ENCODE results near the gene NOL4L.

NOL4L gene

DNA sequence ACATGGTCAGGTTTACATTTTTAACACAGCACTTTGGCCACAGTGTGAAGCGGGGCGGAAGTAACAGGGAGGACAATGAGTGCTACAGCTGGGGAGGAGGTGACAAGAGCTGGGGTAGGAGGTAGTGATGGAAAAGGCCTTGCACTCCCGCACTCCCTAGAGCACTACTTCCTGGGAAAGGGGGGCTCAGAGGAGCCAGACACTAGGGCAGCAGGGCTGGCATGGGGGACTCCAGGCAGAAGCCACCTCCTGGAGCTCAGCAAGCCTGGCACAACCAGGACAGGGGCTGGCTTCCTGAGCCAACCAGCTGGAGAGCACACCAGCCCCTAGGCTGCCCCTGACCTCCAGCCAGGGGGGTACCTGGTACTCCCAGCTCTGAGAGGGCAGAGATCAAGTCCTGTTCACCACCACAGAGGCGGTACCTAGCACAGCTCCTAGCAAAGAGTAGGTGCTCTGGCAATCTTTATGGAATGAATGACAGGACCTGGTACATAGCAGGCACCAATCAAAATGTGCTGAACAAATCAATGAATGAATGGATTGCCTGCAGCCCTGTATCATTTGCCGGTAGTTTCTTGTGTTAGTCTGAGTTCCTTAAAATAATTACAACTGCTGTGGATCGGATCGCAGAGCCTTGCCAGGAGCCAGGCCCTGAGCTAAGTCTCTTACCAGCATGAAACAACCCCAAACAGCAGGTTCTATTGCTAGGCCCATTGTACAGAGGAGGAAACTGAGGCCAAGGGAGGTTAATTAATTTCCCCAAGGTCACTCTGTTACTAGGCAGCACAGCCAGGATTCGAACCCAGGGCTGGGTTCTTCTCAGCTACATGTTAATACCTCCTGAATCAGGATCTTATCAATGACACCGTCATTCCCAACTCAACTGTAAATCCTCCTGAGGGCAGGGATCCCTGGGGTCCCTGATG lies 15.5 kb downstream of the NOL4L start:
- Histone ChIP-seq H3K9me2 (ENCODE audit: low read depth, low read length) (no peaks in the 10 kb centered on the region), H3K27ac (ENCODE audit: low read depth, low read length, poor library complexity, severe bottlenecking) (no peak overlapping the region), H3K4me3 (ENCODE audit: low read depth, low read length, poor library complexity, severe bottlenecking) (no peak overlapping the region), H3K27me3 (ENCODE audit: insufficient read depth, low read length) (peaks cover 3% of the 10 kb centered on the region; the same call in 1 of the 2 replicates), H3K4me1 (ENCODE audit: insufficient read depth, low read length, severe bottlenecking) (no peaks in the 10 kb centered on the region), H3K4me2 (ENCODE audit: low read length) (no peak overlapping the region), H2AFZ (ENCODE audit: low read length) (no peak overlapping the region), H4K20me1 (ENCODE audit: insufficient read depth, low read length) (no peaks in the 10 kb centered on the region), H3K9ac (ENCODE audit: low read length) (no peak overlapping the region), H3K36me3 (ENCODE audit: insufficient read depth, low read length) (no peaks in the 10 kb centered on the region), H3K79me2 (ENCODE audit: insufficient read depth, low read length) (no peaks in the 10 kb centered on the region), H3K9me3 (ENCODE audit: low read length) (no peaks in the 10 kb centered on the region), H3F3A (ENCODE audit: insufficient read depth, low read length) (no peaks in the 10 kb centered on the region)
- TF ChIP-seq, protein P1, sequence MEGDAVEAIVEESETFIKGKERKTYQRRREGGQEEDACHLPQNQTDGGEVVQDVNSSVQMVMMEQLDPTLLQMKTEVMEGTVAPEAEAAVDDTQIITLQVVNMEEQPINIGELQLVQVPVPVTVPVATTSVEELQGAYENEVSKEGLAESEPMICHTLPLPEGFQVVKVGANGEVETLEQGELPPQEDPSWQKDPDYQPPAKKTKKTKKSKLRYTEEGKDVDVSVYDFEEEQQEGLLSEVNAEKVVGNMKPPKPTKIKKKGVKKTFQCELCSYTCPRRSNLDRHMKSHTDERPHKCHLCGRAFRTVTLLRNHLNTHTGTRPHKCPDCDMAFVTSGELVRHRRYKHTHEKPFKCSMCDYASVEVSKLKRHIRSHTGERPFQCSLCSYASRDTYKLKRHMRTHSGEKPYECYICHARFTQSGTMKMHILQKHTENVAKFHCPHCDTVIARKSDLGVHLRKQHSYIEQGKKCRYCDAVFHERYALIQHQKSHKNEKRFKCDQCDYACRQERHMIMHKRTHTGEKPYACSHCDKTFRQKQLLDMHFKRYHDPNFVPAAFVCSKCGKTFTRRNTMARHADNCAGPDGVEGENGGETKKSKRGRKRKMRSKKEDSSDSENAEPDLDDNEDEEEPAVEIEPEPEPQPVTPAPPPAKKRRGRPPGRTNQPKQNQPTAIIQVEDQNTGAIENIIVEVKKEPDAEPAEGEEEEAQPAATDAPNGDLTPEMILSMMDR (IDR thresholded peaks at IDR 0.05; ENCODE audit: low read length), result no peak

DNA sequence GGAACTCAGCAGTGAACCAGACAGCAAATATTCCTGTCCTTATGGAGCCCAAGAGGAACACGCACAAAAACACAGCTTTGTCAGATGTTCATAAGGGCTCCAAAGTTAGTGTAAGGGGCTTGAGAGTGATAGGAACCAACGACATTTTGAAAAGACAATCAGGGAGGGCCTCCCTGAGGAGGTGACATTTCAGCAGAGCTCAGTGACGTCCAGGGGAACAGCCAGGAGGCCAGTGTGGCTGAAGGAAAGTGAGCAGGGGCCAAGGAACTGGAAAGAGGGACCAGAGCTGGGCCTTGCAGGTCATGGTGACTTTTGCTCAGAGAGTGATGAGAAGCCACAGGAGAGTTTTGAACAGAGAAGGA lies 16.1 kb downstream of the NOL4L start:
- no peaks in the 10 kb centered on the region for H3K79me2 ChIP-seq (ENCODE audit: insufficient read depth, low read length)
- H3K36me3 ChIP-seq (ENCODE audit: insufficient read depth, low read length), result no peaks in the 10 kb centered on the region
- H3K9me3 ChIP-seq (ENCODE audit: low read length), result no peaks in the 10 kb centered on the region
- TF ChIP-seq, protein P1 (IDR thresholded peaks at IDR 0.05; ENCODE audit: low read length), result no peak
- TF ChIP-seq EZH2 (IDR thresholded peaks at IDR 0.05; ENCODE audit: borderline replicate concordance, low read length), result no peak
- no peaks in the 10 kb centered on the region for H3K4me1 ChIP-seq (ENCODE audit: insufficient read depth, low read length, severe bottlenecking)
- no peak overlapping the region for H2AFZ ChIP-seq (ENCODE audit: low read length)
- no peak overlapping the region for H3K4me3 ChIP-seq (ENCODE audit: low read depth, low read length, poor library complexity, severe bottlenecking)
- no peaks in the 10 kb centered on the region for H4K20me1 ChIP-seq (ENCODE audit: insufficient read depth, low read length)
- no peak overlapping the region for H3K4me2 ChIP-seq (ENCODE audit: low read length)
- no peak overlapping the region for H3K27ac ChIP-seq (ENCODE audit: low read depth, low read length, poor library complexity, severe bottlenecking)
- no peaks in the 10 kb centered on the region for H3K9me2 ChIP-seq (ENCODE audit: low read depth, low read length)
- H3K9ac ChIP-seq (ENCODE audit: low read length), result no peak overlapping the region
- H3F3A ChIP-seq (ENCODE audit: insufficient read depth, low read length), result no peaks in the 10 kb centered on the region
- H3K27me3 ChIP-seq (ENCODE audit: insufficient read depth, low read length), result no peaks in the 10 kb centered on the region; the same call in 1 of the 2 replicates

DNA sequence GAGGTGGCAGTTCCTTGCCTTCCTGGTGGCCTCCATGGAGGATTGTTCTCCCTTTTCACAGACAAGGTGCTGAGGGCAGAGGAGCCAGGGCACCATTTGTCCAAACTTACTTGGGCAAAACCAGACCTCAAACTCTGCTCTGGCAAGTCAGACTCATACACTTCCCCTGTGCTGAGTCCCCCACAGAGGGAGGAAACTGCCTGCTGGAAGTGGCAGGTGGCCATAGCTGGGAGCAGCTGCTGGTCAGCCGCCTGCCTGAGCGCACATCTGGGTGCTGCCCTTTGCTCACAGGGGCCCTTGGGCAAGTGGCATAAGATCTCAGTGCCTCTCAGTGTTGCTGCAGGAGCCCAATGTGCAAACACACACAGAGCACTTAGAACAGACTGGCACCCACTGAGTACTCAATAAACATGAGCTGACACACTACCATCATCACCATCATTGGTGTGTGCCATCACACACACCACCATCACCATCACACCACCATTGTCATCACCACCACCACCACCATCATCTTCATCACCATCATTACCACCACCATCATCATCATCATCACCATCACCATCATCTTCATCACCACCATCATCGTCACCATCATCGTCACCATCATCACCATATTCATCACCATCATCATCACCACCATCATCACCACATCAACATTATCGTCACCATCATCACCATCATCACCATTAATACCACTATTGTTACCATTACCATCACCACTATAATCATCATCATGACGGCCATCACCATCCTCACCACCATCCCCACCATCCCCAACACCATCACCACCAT lies 17.6 kb downstream of the NOL4L start:
- Histone ChIP-seq H3F3A (ENCODE audit: insufficient read depth, low read length) (no peaks in the 10 kb centered on the region), H3K4me3 (ENCODE audit: low read depth, low read length, poor library complexity, severe bottlenecking) (no peak overlapping the region), H4K20me1 (ENCODE audit: insufficient read depth, low read length) (no peaks in the 10 kb centered on the region), H3K9me2 (ENCODE audit: low read depth, low read length) (no peaks in the 10 kb centered on the region), H3K9ac (ENCODE audit: low read length) (no peak overlapping the region), H3K27ac (ENCODE audit: low read depth, low read length, poor library complexity, severe bottlenecking) (no peak overlapping the region), H3K4me1 (ENCODE audit: insufficient read depth, low read length, severe bottlenecking) (no peaks in the 10 kb centered on the region), H3K27me3 (ENCODE audit: insufficient read depth, low read length) (no peaks in the 10 kb centered on the region; the same call in 1 of the 2 replicates), H2AFZ (ENCODE audit: low read length) (no peak overlapping the region), H3K4me2 (ENCODE audit: low read length) (no peak overlapping the region), H3K9me3 (ENCODE audit: low read length) (no peaks in the 10 kb centered on the region), H3K36me3 (ENCODE audit: insufficient read depth, low read length) (no peaks in the 10 kb centered on the region), H3K79me2 (ENCODE audit: insufficient read depth, low read length) (no peaks in the 10 kb centered on the region)
- TF ChIP-seq, protein P1 (IDR thresholded peaks at IDR 0.05; ENCODE audit: low read length), result no peak
- TF ChIP-seq EZH2 (IDR thresholded peaks at IDR 0.05; ENCODE audit: borderline replicate concordance, low read length), result no peak
